ENCODE data around the gene TMEM80. TPM values are rescaled to one million over a fixed set of nuclear protein-coding genes. Genes with fewer than 3 reads are reported as not detected.

TMEM80 gene
- total and polyA plus RNA-seq, 2 experiments from 2014 or later, result 12.8 to 25.4 TPM

DNA sequence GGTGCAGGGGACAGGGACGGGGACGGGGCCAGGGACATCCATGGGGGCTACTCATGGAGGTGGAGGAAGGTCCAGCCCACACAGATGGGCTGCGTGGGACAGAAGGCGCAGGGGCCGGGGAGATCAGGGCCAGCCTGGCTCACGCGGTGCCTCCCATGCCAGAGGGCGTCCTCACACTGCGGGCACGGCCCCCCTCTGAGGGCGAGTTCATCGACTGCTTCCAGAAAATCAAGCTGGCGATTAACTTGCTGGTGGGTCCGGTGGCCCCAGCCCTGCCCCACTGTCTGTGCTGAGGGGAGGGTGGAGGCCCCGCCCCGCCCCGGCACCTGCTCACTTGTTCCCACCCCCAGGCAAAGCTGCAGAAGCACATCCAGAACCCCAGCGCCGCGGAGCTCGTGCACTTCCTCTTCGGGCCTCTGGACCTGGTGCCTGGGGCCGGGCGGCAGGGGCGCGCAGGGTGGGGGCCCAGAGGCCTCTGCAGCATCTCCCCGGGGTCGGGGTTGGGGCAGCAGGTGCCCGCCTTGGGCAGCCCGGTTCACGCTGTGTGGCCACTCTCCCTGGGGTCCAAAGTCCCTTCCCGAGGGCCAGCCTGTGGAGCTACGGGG is 26.2 kb downstream of the TMEM80 start:
- Histone ChIP-seq H3K4me3 (no peak overlapping the region), H3K4me1 (ENCODE audit: insufficient read depth) (peaks cover 3% of the 10 kb centered on the region), H3K9me2 (ENCODE audit: insufficient read depth) (no peaks in the 10 kb centered on the region), H2AFZ (no peak overlapping the region), H3K79me2 (replicated peaks; ENCODE audit: insufficient read depth) (no peaks in the 10 kb centered on the region), H3F3A (replicated peaks; ENCODE audit: low read depth) (0 out of 2 replicates have a peak, but pooled peaks cover 19% of the 10 kb centered on the region), H3K27ac (ENCODE audit: low read depth) (no peak overlapping the region), H3K36me3 (ENCODE audit: insufficient read depth) (no peaks in the 10 kb centered on the region), H3K4me2 (no peak overlapping the region), H3K27me3 (ENCODE audit: insufficient read depth) (no peaks in the 10 kb centered on the region), H4K20me1 (replicated peaks; ENCODE audit: insufficient read depth) (no peaks in the 10 kb centered on the region)
- Mint-ChIP-seq H3K4me3 (no peak overlapping the region), H3K36me3 (ENCODE audit: low read depth) (no peaks in the 10 kb centered on the region), H3K27me3 (ENCODE audit: insufficient read depth, low read depth, poor library complexity) (peaks cover 16% of the 10 kb centered on the region), H3K4me1 (peaks cover 9% of the 10 kb centered on the region; the same call in 2 of the 3 replicates), H3K9me3 (no peaks in the 10 kb centered on the region; the same call in 2 of the 3 replicates), H3K27ac (no peak overlapping the region)
- TF ChIP-seq NANOG (IDR thresholded peaks at IDR 0.05; ENCODE audit: borderline replicate concordance), result no peak
- no peak for TF ChIP-seq JUNB (IDR thresholded peaks at IDR 0.05; ENCODE audit: unreplicated experiment)
- TF ChIP-seq ZNF331 (CRISPR knock-in tag; IDR thresholded peaks at IDR 0.05; ENCODE audit: low read depth), result no peak
- TF ChIP-seq, protein P1, sequence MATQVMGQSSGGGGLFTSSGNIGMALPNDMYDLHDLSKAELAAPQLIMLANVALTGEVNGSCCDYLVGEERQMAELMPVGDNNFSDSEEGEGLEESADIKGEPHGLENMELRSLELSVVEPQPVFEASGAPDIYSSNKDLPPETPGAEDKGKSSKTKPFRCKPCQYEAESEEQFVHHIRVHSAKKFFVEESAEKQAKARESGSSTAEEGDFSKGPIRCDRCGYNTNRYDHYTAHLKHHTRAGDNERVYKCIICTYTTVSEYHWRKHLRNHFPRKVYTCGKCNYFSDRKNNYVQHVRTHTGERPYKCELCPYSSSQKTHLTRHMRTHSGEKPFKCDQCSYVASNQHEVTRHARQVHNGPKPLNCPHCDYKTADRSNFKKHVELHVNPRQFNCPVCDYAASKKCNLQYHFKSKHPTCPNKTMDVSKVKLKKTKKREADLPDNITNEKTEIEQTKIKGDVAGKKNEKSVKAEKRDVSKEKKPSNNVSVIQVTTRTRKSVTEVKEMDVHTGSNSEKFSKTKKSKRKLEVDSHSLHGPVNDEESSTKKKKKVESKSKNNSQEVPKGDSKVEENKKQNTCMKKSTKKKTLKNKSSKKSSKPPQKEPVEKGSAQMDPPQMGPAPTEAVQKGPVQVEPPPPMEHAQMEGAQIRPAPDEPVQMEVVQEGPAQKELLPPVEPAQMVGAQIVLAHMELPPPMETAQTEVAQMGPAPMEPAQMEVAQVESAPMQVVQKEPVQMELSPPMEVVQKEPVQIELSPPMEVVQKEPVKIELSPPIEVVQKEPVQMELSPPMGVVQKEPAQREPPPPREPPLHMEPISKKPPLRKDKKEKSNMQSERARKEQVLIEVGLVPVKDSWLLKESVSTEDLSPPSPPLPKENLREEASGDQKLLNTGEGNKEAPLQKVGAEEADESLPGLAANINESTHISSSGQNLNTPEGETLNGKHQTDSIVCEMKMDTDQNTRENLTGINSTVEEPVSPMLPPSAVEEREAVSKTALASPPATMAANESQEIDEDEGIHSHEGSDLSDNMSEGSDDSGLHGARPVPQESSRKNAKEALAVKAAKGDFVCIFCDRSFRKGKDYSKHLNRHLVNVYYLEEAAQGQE (IDR thresholded peaks at IDR 0.05; ENCODE audit: unreplicated experiment), result no peak
- TF ChIP-seq POLR2AphosphoS5 (IDR thresholded peaks at IDR 0.05; ENCODE audit: low read depth), result no peak
- peak; percentile 53 for DNase-seq (ENCODE audit: low spot score)
- no peak for ATAC-seq

DNA sequence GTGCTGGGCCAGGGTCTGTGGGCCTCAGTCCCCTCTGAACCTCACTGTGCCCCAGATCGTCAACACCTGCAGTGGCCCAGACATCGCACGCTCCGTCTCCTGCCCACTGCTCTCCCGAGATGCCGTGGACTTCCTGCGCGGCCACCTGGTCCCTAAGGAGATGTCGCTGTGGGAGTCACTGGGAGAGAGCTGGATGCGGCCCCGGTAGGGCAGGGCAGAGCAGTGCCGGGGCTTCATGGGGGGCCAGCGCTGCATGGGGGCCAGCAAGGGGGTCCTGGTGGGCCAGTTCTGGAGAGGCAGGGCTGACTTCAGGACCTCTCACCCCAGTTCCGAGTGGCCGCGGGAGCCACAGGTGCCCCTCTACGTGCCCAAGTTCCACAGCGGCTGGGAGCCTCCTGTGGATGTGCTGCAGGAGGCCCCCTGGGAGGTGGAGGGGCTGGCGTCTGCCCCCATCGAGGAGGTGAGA is 26.8 kb downstream of the TMEM80 start:
- Histone ChIP-seq H3K27me3 (ENCODE audit: insufficient read depth) (no peaks in the 10 kb centered on the region), H4K20me1 (replicated peaks; ENCODE audit: insufficient read depth) (no peaks in the 10 kb centered on the region), H3K27ac (ENCODE audit: low read depth) (no peak overlapping the region), H3K4me2 (no peak overlapping the region), H2AFZ (no peak overlapping the region), H3K9me2 (ENCODE audit: insufficient read depth) (no peaks in the 10 kb centered on the region), H3K4me3 (no peak overlapping the region), H3K36me3 (ENCODE audit: insufficient read depth) (no peaks in the 10 kb centered on the region), H3F3A (replicated peaks; ENCODE audit: low read depth) (0 out of 2 replicates have a peak, but pooled peaks cover 22% of the 10 kb centered on the region), H3K4me1 (ENCODE audit: insufficient read depth) (peaks cover 6% of the 10 kb centered on the region), H3K79me2 (replicated peaks; ENCODE audit: insufficient read depth) (no peaks in the 10 kb centered on the region)
- peaks cover 9% of the 10 kb centered on the region; the same call in 2 of the 3 replicates for H3K4me1 Mint-ChIP-seq
- no peak overlapping the region for H3K4me3 Mint-ChIP-seq
- peaks cover 18% of the 10 kb centered on the region for H3K27me3 Mint-ChIP-seq (ENCODE audit: insufficient read depth, low read depth, poor library complexity)
- no peak overlapping the region for H3K27ac Mint-ChIP-seq
- no peak for ATAC-seq
- no peaks in the 10 kb centered on the region; the same call in 2 of the 3 replicates for H3K9me3 Mint-ChIP-seq
- no peaks in the 10 kb centered on the region for H3K36me3 Mint-ChIP-seq (ENCODE audit: low read depth)
- DNase-seq (ENCODE audit: low spot score), result no peak
- TF ChIP-seq POLR2AphosphoS5 (IDR thresholded peaks at IDR 0.05; ENCODE audit: low read depth), result no peak
- TF ChIP-seq, protein P1 (IDR thresholded peaks at IDR 0.05; ENCODE audit: unreplicated experiment), result no peak
- no peak for TF ChIP-seq EZH2 (IDR thresholded peaks at IDR 0.05; ENCODE audit: low read depth, unreplicated experiment)
- TF ChIP-seq, protein P2, sequence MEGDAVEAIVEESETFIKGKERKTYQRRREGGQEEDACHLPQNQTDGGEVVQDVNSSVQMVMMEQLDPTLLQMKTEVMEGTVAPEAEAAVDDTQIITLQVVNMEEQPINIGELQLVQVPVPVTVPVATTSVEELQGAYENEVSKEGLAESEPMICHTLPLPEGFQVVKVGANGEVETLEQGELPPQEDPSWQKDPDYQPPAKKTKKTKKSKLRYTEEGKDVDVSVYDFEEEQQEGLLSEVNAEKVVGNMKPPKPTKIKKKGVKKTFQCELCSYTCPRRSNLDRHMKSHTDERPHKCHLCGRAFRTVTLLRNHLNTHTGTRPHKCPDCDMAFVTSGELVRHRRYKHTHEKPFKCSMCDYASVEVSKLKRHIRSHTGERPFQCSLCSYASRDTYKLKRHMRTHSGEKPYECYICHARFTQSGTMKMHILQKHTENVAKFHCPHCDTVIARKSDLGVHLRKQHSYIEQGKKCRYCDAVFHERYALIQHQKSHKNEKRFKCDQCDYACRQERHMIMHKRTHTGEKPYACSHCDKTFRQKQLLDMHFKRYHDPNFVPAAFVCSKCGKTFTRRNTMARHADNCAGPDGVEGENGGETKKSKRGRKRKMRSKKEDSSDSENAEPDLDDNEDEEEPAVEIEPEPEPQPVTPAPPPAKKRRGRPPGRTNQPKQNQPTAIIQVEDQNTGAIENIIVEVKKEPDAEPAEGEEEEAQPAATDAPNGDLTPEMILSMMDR (conservative IDR thresholded peaks at IDR 0.05; ENCODE audit: low read depth in 2 of 2), result no peak
- no peak for TF ChIP-seq ZNF114 (CRISPR knock-in tag; IDR thresholded peaks at IDR 0.05)
- no peak for TF ChIP-seq STAT1 (IDR thresholded peaks at IDR 0.05; ENCODE audit: unreplicated experiment)
- TF ChIP-seq NANOG (IDR thresholded peaks at IDR 0.05; ENCODE audit: borderline replicate concordance), result no peak
- no peak for TF ChIP-seq JUNB (IDR thresholded peaks at IDR 0.05; ENCODE audit: unreplicated experiment)
